Motor neuron (in vitro differentiated cells): Measurements from ENCODE around the gene SIRPB2. TPM values are rescaled to one million over a fixed set of nuclear protein-coding genes. Genes with fewer than 3 reads are reported as not detected.
A peak's percentile ranks its signal among the peaks of the same experiment; 100 is the strongest.

Source experiments
- ATAC-seq, 8 experiments: fragments of 200-7000 bp; cut with Tn5 transposase; replicated peaks in 6 of 8; 2 replicates each; pipeline ENCODE4 v1.8.0; 2021; ENCODE audit warnings: mild to moderate bottlenecking in 8 of 8, moderate library complexity in 8 of 8
- H3K27ac ChIP-seq, 2 donors: fragments of 250-450 bp; sonication (Bioruptor Pico); 2 replicates each; pipeline ENCODE4 v1.9.0; 2021; ENCODE audit warnings: antibody characterized with exemption in 2 of 2, mild to moderate bottlenecking in 2 of 2, moderate library complexity in 1 of 2
- H3K4me1 ChIP-seq, 2 donors: fragments of 250-450 bp; sonication (Bioruptor Pico); replicated peaks in 1 of 2; 2 replicates each; pipeline ENCODE4 v1.6.1; 2021; ENCODE audit warnings: antibody characterized with exemption in 2 of 2, mild to moderate bottlenecking in 2 of 2, moderate library complexity in 1 of 2
- H3K4me3 ChIP-seq, 5 donors: fragments of 250-450 bp; sonication (Bioruptor Pico); 2 replicates each; pipeline ENCODE4 v1.9.0; 2021; ENCODE audit warnings: antibody characterized with exemption in 5 of 5, mild to moderate bottlenecking in 5 of 5, moderate library complexity in 4 of 5
- WGBS, 10 experiments: fragments of 450-650 bp; shearing (Covaris generic); methylation state at CpG; one replicate each; pipeline ENCODE4 v1.0.0; 2022; 5-methylcytosine and 5-hydroxymethylcytosine counted together
- in situ Hi-C, 9 experiments: fragments of 400-800 bp; cut with MboI; loops; one replicate each; pipeline ENCODE4 v1.15.0; 2021; ENCODE audit warnings: low sequenced_read_pairs in 9 of 9, low pct_unique_long_range_greater_than_20kb in 2 of 9; ENCODE audit not compliant: unreplicated experiment in 9 of 9
- total RNA-seq, 8 experiments: library from RNA; unstranded; fragments of 300-600 nt; gene quantifications; 2 replicates each; pipeline versions ENCODE4 v1.2.3 to v1.2.4, GENCODE V29; 2022

Gene SIRPB2
- total RNA-seq, 8 experiments from 2014 or later, result 0.08 to 0.85 (median 0.21) TPM; not detected in 2

GRCh38 chr20:1493536-1493935, 2.3 kb upstream of the SIRPB2 start:
- in situ Hi-C loops, result no loop called here
- H3K4me3 ChIP-seq, result no peak overlapping the region
- ATAC-seq, result no peak
- H3K4me1 ChIP-seq, result no peaks in the 10 kb centered on the region
- 0 to 20% methylated on average over 1 of the region's 1 CpG; no CpG with 5 or more reads in 8 of the 10 experiments for WGBS, 10 experiments
- H3K27ac ChIP-seq, result no peak overlapping the region

DNA sequence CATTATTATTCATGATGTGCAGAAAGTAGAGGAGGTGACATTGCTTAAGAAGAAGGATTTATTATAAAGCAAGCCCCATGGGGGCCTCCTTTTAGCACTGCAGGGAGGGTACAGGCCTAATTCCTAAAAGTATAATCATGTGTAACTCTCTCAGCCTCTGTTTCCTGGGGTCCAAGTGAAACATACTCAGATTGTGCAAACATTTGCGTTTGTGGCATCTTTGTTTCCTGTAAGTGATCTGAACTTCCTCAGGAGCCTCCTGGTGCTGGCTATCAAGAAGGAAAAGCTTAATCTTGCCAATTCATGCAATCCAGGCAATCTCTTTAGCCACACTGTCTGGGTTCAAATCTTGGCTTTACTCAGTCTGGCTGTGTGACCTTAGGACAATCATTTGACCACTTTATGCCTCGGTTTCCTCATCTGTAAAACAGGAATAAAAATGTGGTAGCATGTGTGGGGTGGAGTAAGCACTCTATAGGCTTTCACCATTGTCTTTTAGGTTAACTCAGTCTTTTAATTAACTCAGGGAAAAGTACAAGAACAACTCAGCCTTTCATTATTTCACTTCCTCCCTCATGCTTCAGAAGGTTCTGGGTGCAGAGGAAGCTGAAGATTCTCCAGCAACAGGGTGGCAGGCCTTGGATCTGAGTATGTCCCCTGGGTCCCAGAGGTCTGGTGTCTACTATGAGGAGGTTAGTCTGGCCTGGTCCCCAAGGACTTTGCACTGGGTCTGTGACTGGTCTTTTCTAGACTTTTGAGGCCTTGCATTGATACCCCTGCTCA, 831 bp upstream of the SIRPB2 start:
- in situ Hi-C loops, result no loop called here
- Histone ChIP-seq H3K4me1 (no peaks in the 10 kb centered on the region), H3K4me3 (no peak overlapping the region), H3K27ac (no peak overlapping the region)
- WGBS, 10 experiments, result 0 to 83% (median 20%) methylated on average over 1 to 2 of the region's 2 CpGs; no CpG with 5 or more reads in 1 of the 10 experiments
- no peak for ATAC-seq

DNA sequence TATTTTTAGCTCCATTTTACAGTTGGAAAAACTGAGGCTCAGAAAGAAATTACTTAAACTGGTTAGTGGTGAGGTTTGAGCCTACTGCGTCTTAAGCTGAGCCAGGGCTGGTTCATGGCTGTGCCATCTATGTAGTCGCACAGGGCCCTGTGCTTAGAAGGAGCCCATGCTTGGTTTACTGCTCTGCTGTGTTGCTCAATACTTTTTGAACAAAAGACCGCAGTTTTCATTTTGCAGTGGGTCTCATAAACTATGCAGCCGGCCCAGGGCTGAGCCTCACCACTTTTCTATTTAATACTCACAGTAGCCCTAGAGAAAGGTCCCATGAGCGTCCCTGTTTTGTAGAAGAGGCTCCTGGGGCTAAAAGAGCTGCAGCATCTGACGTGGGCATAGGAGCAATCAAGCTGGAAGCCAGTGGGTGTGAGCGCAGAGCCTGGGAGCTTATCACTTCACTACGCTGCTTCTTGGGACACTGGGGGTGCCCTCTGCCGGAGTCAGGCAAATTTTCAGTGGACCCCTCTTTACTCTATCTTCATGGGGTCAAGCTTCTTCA, 501 bp downstream of the SIRPB2 start:
- in situ Hi-C loops, result no loop called here
- H3K4me3 ChIP-seq, result no peak overlapping the region
- no peak overlapping the region for H3K27ac ChIP-seq
- no peak for ATAC-seq
- WGBS, 10 experiments, result 28 to 100% (median 70%) methylated on average over 1 to 8 of the region's 9 CpGs; no CpG with 5 or more reads in 1 of the 10 experiments
- no peaks in the 10 kb centered on the region for H3K4me1 ChIP-seq

- ATAC-seq, result peak in 3 of 8 experiments; percentile 34 to 95 (median 94)
- Histone ChIP-seq H3K27ac (no peak overlapping the region), H3K4me1 (no peaks in the 10 kb centered on the region), H3K4me3 (no peak overlapping the region)
- WGBS, 10 experiments, result 20 to 100% (median 53%) methylated on average over 1 to 6 of the region's 6 CpGs; no CpG with 5 or more reads in 2 of the 10 experiments
- in situ Hi-C loops, result no loop called here
These were observed 1.3 kb downstream of the SIRPB2 start for GRCh38 chr20:1489764-1490436.

DNA sequence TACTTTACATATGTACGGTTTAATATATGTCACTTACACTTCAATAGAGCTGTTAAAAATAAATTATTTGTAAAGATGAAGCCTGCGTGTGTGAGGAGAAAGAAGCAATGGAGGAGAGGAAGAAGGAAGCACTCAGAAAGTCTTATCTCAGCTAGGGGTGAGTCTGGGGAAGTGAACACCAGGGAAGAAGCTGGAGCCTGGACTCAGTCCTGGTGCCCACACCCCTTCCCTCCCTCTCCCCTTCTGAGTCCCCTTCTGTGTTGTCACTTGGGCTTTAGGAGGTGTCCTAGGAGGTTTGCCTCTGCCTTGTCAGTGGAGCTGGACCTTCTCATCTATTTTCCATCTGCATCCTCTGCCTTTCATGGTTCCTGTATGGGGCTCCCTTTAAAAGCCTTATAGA, 1.9 kb downstream of the SIRPB2 start:
- H3K27ac ChIP-seq, result no peak overlapping the region
- H3K4me3 ChIP-seq, result no peak overlapping the region
- H3K4me1 ChIP-seq, result no peaks in the 10 kb centered on the region
- in situ Hi-C loops, result no loop called here
- ATAC-seq, result no peak
- 0 to 90% (median 72%) methylated on average over 1 to 2 of the region's 2 CpGs; no CpG with 5 or more reads in 1 of the 10 experiments for WGBS, 10 experiments

DNA sequence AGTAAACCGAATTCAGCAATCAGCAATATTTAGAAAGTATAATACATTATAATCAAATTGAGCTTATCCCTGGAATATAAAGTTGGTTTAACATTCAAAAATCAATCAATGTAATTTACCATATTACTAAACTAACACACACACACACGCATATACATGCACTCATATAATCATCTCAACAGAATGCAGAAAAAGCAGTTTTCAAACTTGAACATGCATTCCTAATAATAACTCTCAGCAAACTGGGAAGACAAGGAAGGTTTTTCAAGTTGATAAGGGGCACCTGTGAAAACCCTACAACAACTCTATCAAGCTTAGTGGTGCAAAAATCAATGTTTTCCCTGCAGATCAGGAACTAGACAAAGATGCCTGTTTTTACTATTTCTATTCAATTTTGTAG, 4.7 kb downstream of the SIRPB2 start:
- no peak overlapping the region for H3K4me3 ChIP-seq

DNA sequence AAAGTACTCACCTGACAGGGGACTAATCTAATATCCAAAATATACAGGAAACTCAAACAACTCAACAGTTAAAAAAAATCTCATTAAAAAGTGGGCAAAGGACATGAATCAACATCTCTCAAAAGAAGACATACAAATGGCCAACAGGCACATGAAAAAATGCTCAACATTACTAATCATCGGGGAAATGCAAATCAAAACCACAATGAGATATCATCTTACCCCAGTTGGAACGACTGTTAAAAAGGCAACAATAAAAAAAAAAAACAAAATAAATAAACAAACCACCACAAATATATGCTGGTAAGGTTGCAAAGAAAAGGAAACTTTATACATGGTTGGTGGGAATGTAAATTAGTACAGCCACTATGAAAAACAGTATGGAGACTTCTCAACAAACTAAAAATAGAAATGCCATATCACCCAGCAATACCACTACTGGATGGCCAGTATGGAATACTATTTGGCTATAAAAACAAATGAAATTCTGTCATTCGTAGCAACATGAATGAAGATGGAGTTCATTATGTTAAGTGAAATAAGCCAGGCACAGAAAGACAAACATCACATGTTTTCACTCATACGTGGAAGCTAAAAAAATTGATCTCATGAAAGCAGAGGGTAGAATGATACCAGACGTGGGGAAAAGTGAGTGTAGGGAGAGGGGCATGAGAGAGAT, 6.6 kb downstream of the SIRPB2 start:
- no peak overlapping the region for H3K4me3 ChIP-seq
- in situ Hi-C loops, result no loop called here
- no peaks in the 10 kb centered on the region for H3K4me1 ChIP-seq
- 2 to 74% (median 47%) methylated on average over 2 to 5 of the region's 5 CpGs for WGBS, 10 experiments
- peak in 3 of 8 experiments; percentile 79 to 93 (median 92) for ATAC-seq
- H3K27ac ChIP-seq, result no peak overlapping the region

More for the DNA sequence above, 4.7 kb downstream of the SIRPB2 start:
- H3K4me1 ChIP-seq, result no peaks in the 10 kb centered on the region
- WGBS, 10 experiments, result 0 to 90% (median 56%) methylated on average over 1 to 2 of the region's 2 CpGs; no CpG with 5 or more reads in 1 of the 10 experiments
- no peak overlapping the region for H3K27ac ChIP-seq
- no peak for ATAC-seq
- in situ Hi-C loops, result no loop called here

GRCh38 chr20:1479831-1480595, 11.2 kb downstream of the SIRPB2 start:
- no peak for ATAC-seq
- in situ Hi-C loops, result no loop called here
- Histone ChIP-seq H3K4me1 (no peaks in the 10 kb centered on the region), H3K4me3 (no peak overlapping the region), H3K27ac (no peak overlapping the region)
- WGBS, 10 experiments, result 0 to 79% (median 62%) methylated on average over 1 to 8 of the region's 9 CpGs; no CpG with 5 or more reads in 3 of the 10 experiments

- ATAC-seq, result peak in 2 of 8 experiments; percentile 32 to 44
- in situ Hi-C loops, result no loop called here
- WGBS, 10 experiments, result 37 to 100% (median 60%) methylated on average over 1 to 4 of the region's 4 CpGs; no CpG with 5 or more reads in 1 of the 10 experiments
These were observed 12.7 kb downstream of the SIRPB2 start for GRCh38 chr20:1478566-1478965.

GRCh38 chr20:1477896-1478490, 13.2 kb downstream of the SIRPB2 start:
- Histone ChIP-seq H3K27ac (no peak overlapping the region), H3K4me1 (no peaks in the 10 kb centered on the region), H3K4me3 (no peak overlapping the region)
- 57 to 100% (median 83%) methylated on average over 1 to 7 of the region's 7 CpGs; no CpG with 5 or more reads in 2 of the 10 experiments for WGBS, 10 experiments
- in situ Hi-C loops, result no loop called here
- no peak for ATAC-seq

More at GRCh38 chr20:1478566-1478965, 12.7 kb downstream of the SIRPB2 start:
- H3K27ac ChIP-seq, result no peak overlapping the region
- no peak overlapping the region for H3K4me3 ChIP-seq
- no peaks in the 10 kb centered on the region for H3K4me1 ChIP-seq

DNA sequence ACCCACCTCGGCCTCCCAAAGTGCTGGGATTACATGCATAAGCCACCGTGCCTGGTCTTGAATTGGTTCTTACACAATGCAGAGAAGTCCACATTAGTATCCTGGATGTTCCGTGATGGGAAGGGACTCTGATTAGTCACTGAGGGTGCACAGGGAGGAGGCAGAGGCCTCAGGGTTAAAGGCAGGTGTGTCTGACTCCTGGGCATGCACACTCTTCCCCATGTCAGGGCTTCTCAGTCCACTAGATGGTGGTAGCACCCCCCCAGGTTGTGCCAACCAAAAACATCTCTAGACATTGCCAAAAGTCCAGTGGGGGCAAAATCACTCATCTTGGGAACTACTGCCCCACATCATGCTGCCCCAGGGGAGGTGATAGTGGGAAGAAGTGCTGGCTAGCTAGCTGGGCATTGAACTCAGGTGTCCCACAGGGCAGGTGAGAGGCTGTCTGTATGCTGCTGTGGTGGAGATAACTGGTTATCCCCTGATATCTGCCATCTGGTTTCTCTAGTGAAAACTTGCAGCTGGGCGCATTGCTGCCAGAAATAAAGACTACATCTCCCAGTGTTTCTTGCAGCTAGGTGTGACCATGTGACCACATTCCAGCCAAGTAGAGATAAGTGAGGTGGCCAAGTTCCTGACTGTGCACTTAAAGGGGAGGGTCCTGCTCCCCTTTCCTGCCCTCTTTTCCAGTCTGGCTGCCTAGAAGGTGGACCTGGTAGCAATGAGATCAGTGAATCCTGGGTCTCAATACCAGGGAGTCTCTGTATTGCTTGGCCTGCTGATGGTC, 16.2 kb downstream of the SIRPB2 start:
- WGBS, 10 experiments, result 54 to 100% (median 80%) methylated on average over 1 to 3 of the region's 4 CpGs; no CpG with 5 or more reads in 3 of the 10 experiments
- in situ Hi-C loops, result loop anchor here in 2 of 9 experiments (25.0 kb wide), 1 partner anchor 163 kb away; no protein-coding TSS in a partner anchor
- H3K27ac ChIP-seq, result no peak overlapping the region
- no peak for ATAC-seq
- H3K4me3 ChIP-seq, result no peak overlapping the region
- no peaks in the 10 kb centered on the region for H3K4me1 ChIP-seq
